Ureter (tissue), 1 donor: ENCODE results near the gene RPL22. TPM values are rescaled to one million over a fixed set of nuclear protein-coding genes. Genes with fewer than 3 reads are reported as not detected.
A peak's percentile ranks its signal among the peaks of the same experiment; 100 is the strongest.

ENCODE experiments used
- DNase-seq: peaks from one replicate; pipeline ENCODE4 v3.0.0-alpha.2; 2020; ENCODE audit warnings: low spot score
- total RNA-seq: library from RNA; stranded (reverse); gene quantifications from one replicate; pipeline ENCODE4 v1.2.4, GENCODE V29; 2023
- donor health status: DM: yes; HTN: yes; CAD: no.

Gene RPL22
- total RNA-seq, 1 donor from 2014 or later = 595 TPM

GRCh38 chr1:6154525-6155319 lies 44.7 kb downstream of the RPL22 start:
- DNase-seq = no peak

DNA sequence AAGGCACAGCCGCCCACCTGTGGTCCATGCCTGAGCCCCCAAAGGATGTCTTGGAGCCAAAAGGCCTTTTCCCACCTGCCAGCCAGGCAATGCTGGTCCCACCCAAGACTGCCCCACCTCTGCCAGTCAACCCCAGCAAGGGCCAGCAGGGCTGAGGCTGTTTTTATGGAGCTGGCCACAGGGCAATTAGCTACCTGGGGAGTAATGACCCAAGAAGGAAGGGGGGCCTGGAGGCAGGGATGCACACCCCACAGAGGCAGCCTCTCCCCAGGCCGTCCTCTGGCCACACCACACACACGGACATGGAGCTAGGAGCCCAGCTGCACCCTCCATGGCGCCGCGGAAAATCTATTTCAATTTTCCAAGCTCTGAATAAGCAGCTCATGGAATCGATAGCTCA lies 46.5 kb downstream of the RPL22 start:
- no peak for DNase-seq

GRCh38 chr1:6152181-6152580 lies 47.2 kb downstream of the RPL22 start:
- no peak for DNase-seq

- no peak for DNase-seq
Observed at GRCh38 chr1:6151291-6151822, 48.0 kb downstream of the RPL22 start.

GRCh38 chr1:6150006-6150938 lies 49.1 kb downstream of the RPL22 start:
- no peak for DNase-seq

DNA sequence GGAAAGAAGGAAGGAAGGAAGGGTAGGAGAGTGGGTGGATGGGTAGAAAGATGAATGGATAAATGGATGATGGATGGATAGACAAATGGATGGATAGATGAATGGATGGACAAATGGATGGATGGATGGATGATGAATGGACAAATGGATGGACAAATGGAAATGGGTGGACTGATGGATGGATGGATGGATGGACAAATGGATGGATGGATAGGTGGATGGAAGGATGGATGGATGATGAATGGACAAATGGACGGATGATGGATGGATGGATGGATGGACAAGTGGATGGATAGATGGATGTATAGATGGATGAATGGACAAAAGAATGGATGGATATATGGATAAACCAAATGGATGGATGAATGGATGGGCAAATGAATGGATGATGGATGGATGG lies 49.8 kb downstream of the RPL22 start:
- DNase-seq = no peak

GRCh38 chr1:6148497-6149241 lies 50.7 kb downstream of the RPL22 start:
- DNase-seq = peak; percentile 55

DNA sequence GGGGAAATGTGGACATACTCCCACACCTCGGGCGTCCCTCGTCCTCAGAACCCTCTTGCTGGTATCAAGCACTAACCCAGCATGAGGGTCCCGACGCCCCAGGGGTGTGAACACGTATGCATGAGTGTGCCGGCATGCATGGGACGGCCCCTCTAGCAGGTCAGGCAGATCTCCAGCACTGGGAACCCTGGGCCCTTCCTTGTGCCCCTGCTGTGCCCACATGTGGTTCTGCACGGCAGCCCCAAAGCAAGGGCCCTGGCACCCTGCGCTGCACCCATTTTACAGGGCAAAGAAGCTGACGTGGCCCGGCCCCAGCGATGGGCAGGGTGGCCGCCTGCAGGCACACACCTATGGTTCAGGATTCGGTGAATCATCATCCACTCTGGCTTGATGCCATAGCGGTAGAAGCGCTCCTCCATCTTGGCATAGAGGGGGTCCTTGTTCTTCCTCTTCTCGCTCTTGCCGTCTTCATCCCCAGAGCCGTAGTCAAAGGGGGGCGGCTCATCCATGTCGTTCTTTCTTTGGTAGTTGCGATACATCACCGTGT lies 53.5 kb downstream of the RPL22 start:
- no peak for DNase-seq

GRCh38 chr1:6145396-6145750 lies 54.0 kb downstream of the RPL22 start:
- no peak for DNase-seq

GRCh38 chr1:6144647-6145395 lies 54.6 kb downstream of the RPL22 start:
- no peak for DNase-seq

GRCh38 chr1:6144175-6144574 lies 55.2 kb downstream of the RPL22 start:
- no peak for DNase-seq

- no peak for DNase-seq
Observed at GRCh38 chr1:6143395-6143794, 56.0 kb downstream of the RPL22 start.

DNA sequence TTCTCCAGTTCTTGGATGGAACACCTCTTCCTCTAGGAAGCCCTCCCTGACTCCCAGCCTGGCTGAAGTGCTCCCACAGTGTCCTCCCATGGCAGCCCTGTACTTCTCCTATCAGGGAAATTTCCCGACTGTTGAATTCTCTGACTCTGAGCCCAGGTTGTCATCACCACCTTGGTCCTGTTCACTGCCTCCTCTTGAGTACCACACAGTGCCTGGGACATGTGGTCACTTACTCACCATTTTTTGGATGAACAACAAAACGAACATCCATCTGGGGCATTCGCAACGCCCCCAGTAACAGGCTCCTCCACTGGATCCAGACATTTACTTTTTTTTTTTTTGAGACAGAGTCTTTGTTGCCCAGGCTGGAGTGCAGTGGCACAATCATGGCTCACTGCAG lies 56.7 kb downstream of the RPL22 start:
- DNase-seq = no peak

DNA sequence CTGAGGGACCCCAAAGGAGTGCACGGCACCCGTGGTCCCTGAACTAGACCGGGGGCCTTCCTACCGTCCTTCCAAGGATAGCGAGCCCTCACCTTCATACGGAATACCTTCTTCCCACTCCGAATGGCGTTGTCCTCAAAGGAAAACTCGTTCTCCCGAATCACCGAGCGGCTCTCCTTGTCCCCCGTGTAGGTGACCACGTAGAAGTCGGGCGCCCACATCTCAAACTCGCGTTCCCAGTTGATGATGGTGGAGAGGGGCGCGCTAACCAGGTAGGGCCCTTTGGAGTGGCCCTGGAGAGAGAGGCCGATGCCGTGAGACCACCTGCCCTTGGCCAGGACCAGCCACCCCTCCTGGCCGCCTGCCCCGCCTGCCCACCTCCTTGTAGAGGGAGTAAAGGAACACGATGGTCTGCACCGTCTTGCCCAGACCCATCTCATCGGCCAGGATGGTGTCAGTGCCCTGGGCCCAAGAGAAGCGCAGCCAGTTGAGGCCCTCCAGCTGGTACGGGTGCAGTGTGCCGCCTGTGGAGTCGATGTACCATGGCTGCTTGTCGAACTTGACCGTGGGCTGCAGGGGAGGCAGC lies 57.3 kb downstream of the RPL22 start:
- DNase-seq = no peak

DNA sequence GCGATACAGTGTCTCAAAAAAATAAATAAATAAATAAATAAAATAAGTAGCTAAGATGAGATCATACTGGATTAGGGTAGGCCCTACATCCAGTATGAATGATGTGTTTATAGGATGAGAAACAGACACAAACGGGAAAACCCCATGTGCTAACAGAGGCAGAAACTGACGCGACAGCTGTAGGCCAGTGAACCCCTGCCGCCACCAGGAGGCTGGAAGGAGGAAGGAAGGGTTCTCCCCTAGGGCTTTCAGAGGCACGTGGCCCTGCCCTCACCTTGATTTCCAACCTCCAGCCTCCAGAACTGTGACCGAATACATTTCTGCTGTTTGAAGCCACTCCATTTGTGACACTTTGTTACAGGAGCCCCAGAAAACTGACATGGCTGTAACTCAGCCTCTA lies 57.8 kb downstream of the RPL22 start:
- no peak for DNase-seq

DNA sequence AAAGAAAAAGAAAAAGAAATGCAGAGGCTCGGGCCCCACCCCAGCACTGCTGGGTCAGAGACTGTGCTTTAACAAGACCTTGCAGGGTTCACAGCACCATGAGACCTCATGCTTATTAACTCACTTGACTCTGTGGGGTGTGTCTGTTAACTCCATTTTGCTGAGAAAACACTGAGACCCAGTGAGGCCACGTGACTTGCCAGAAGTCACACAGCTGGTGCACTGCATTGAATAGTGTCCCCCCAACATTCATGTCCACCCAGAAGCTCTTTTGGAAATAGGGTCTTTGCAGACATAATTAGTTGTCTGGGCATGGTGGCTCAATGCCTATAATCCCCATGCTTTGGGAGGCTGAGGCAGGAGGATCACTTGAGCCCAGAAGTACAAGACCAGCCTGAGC lies 59.0 kb downstream of the RPL22 start:
- DNase-seq = no peak

DNA sequence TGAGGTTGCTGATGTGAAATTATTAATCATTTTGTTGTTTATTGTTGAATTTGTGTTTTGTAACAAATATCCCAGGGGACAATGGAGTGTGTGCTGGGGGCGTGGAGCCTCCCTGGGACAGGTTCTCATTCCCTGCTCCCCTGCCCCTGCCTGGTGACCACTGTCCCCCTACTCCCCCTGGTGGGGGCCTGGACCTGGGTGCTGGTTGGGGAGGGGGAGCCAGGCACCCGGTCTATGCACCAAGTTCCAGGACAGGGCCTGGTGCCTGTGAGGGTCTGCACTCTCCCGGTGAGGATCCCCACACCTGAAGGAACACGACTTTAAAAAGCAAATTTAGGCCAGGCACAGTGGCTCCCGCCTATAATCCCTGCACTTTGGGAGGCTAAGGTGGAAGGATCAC lies 61.6 kb downstream of the RPL22 start:
- no peak for DNase-seq

GRCh38 chr1:6136516-6137220 lies 62.7 kb downstream of the RPL22 start:
- no peak for DNase-seq
